Bone marrow (tissue), 2 donors: Measurements from ENCODE around the gene KDM4C.
A peak's percentile ranks its signal among the peaks of the same experiment; 100 is the strongest.
"Not testable (repeated sequence)": the region's sequence is repeated elsewhere in the genome, so short reads cannot be mapped to it uniquely, and the experiment has no call there.

Experiments
- DNase-seq, 2 donors: peaks; one replicate each; lab custom pipeline; 2025; lab: John Stamatoyannopoulos, UW

The KDM4C gene

GRCh38 chr9:6806318-6806717, 48.5 kb downstream of the KDM4C start:
- not testable (repeated sequence) for DNase-seq

GRCh38 chr9:6807669-6808068, 49.9 kb downstream of the KDM4C start:
- not testable (repeated sequence) for DNase-seq

GRCh38 chr9:6811436-6811835, 53.7 kb downstream of the KDM4C start:
- DNase-seq, result no peak

GRCh38 chr9:6816581-6816980, 58.8 kb downstream of the KDM4C start:
- DNase-seq, result no peak

- DNase-seq, result no peak
Observed at GRCh38 chr9:6818292-6818922, 60.6 kb downstream of the KDM4C start.

- DNase-seq, result no peak
Observed at GRCh38 chr9:6819112-6819511, 61.3 kb downstream of the KDM4C start.

- DNase-seq, result no peak
Observed at GRCh38 chr9:6819529-6819928, 61.8 kb downstream of the KDM4C start.

- no peak for DNase-seq
Observed at GRCh38 chr9:6822696-6823095, 64.9 kb downstream of the KDM4C start.

GRCh38 chr9:6827439-6828145, 69.8 kb downstream of the KDM4C start:
- DNase-seq, result peak in 1 of 2 donors; percentile 53

- DNase-seq, result no peak
Observed at GRCh38 chr9:6829027-6829426, 71.3 kb downstream of the KDM4C start.

GRCh38 chr9:6829536-6829935, 71.8 kb downstream of the KDM4C start:
- no peak for DNase-seq

GRCh38 chr9:6833518-6834192, 75.9 kb downstream of the KDM4C start:
- DNase-seq, result no peak

GRCh38 chr9:6834306-6834705, 76.5 kb downstream of the KDM4C start:
- DNase-seq, result no peak

- no peak for DNase-seq
Observed at GRCh38 chr9:6838158-6838557, 80.4 kb downstream of the KDM4C start.

- DNase-seq, result no peak
Observed at GRCh38 chr9:6842584-6842947, 84.8 kb downstream of the KDM4C start.

GRCh38 chr9:6843742-6844141, 86.0 kb downstream of the KDM4C start:
- DNase-seq, result no peak

GRCh38 chr9:6844267-6844666, 86.5 kb downstream of the KDM4C start:
- no peak for DNase-seq

- DNase-seq, result no peak
Observed at GRCh38 chr9:6845128-6845826, 87.5 kb downstream of the KDM4C start.

GRCh38 chr9:6845880-6846279, 88.1 kb downstream of the KDM4C start:
- no peak for DNase-seq

GRCh38 chr9:6852243-6852963, 94.6 kb downstream of the KDM4C start:
- no peak for DNase-seq

GRCh38 chr9:6855860-6856259, 98.1 kb downstream of the KDM4C start:
- no peak for DNase-seq

- DNase-seq, result no peak
Observed at GRCh38 chr9:6864102-6864501, 106.3 kb downstream of the KDM4C start.
